ENCODE data around the gene BTNL9. TPM values are rescaled to one million over a fixed set of nuclear protein-coding genes. Genes with fewer than 3 reads are reported as not detected.

The BTNL9 gene
- total RNA-seq, 4 donors from 2014 or later = 9.0 to 36.9 (median 18.9) TPM

Small RNA genes lying within 50 kb of the gene (microRNA-seq; reads per million reads assigned to microRNA genes)
- gene MIR8089 (ENCODE audit: borderline microRNAs expressed, borderline replicate concordance) = not detected

Small RNA genes lying within 50 kb of the gene (small RNA-seq; reads per million reads assigned to genes)
- gene MIR8089 (not detected), gene RNU6-1036P (not detected)

Other genes with a start within 250 kb of the BTNL9 start
- gene MGAT1, start 237.5 kb upstream of the BTNL9 start, total RNA-seq = 100 to 1,000 TPM in 2 of 4 donors, 10 to 100 TPM in 2; 67.6 to 136 (median 99.5) TPM
- 10 to 100 TPM in 3 of 4 donors, 1 to 10 TPM in 1; 8.5 to 43.6 (median 34.6) TPM for gene ZFP62, start 179.0 kb upstream of the BTNL9 start, total RNA-seq
- 1 to 10 TPM in 1 of 4 donors, not detected in 3; 2.9 TPM for gene BTNL8, start 141.1 kb upstream of the BTNL9 start, total RNA-seq
- not detected for gene BTNL3, start 51.4 kb upstream of the BTNL9 start, total RNA-seq
- not detected for gene OR2V1, start 90.9 kb downstream of the BTNL9 start, total RNA-seq
- gene OR2V2, start 107.3 kb downstream of the BTNL9 start, total RNA-seq = not detected
- gene TRIM7, start 164.9 kb downstream of the BTNL9 start, total RNA-seq = 1 to 10 TPM; 1.2 to 7.7 (median 1.6) TPM
- gene TRIM41, start 183.0 kb downstream of the BTNL9 start, total RNA-seq = 10 to 100 TPM in 2 of 4 donors, 1 to 10 TPM in 2; 4.7 to 18.8 (median 12.2) TPM
- 1,000 to 10,000 TPM; 1,656 to 5,035 (median 2,557) TPM for gene RACK1, start 203.6 kb downstream of the BTNL9 start, total RNA-seq
- 10 to 100 TPM in 2 of 4 donors, 1 to 10 TPM in 2; 1.2 to 22.1 (median 13.9) TPM for gene TRIM52, start 220.9 kb downstream of the BTNL9 start, total RNA-seq